ENCODE data around the gene KLF5. TPM values are rescaled to one million over a fixed set of nuclear protein-coding genes. Genes with fewer than 3 reads are reported as not detected.

KLF5 gene
- total RNA-seq, 1 experiment from 2014 or later: 2.2 TPM

DNA sequence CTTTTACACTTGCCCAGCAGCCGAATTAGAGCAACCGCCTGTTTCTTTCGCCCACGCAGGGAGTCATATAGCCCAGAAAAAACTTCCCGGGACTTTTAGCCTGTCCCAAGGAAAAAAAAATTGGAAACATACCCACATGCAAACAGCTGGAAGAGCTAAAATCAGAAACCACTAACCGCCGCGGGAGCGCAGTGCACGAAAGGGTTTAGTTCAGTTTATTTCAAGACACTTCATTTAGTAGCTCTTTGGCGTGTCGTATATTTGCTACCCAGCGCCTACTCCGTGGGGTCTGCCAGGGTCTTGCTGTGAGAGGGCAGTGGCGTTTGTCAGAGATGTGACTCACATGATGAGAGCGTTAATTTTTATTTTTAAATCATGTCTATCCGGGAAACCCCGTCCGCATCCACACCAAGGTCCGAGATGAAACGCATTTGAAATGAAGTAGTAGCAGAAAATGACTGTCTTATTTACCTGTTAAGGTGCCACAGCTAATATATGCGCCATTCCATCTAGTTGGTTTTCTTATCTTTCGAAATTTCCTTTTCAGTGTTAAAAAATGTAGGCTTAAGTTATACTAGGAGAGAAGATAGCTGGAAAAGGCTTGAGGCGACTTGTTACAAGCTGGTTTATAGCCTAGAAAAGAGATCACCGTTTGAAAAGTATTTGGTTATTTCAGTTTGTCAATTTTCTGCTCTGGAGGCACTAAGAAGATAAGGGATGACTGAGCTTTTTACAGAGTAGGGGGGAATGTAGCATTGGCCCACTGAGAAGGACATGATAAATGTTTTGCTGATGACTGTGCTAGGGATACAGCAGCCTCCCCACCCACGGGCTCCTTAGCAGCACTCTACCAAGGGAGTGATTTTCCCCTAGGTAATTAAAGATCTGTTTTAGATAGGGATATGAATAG lies 1.7 kb downstream of the KLF5 start:
- H3K23ac ChIP-seq (ENCODE audit: insufficient read length, low read depth, low read length): no peak overlapping the region
- no peaks in the 10 kb centered on the region for H3K79me2 ChIP-seq (ENCODE audit: insufficient read depth, low read length)
- H2BK5ac ChIP-seq (ENCODE audit: insufficient read length, low read length): no peak overlapping the region
- H3K36me3 Mint-ChIP-seq (ENCODE audit: insufficient read depth in 1 of 3, low read depth in 3 of 3): peaks cover 0 to 6% (median 2%) of the 10 kb centered on the region in 3 experiments; a peak in 3 of 7 replicates
- H2AFZ ChIP-seq (ENCODE audit: low read length): peak overlapping the region; percentile 23
- H3K23me2 ChIP-seq (ENCODE audit: insufficient read length, low read depth, low read length, poor library complexity, severe bottlenecking): peaks cover 11% of the 10 kb centered on the region
- no peak for DNase-seq
- H4K20me1 ChIP-seq (ENCODE audit: control insufficient read depth, insufficient read depth, insufficient read length): no peaks in the 10 kb centered on the region
- peak overlapping the region; percentile 89 for H3K4me2 ChIP-seq (ENCODE audit: insufficient read depth, insufficient read length, low read length)
- peak overlapping the region; percentile 55 for H3K9ac ChIP-seq (ENCODE audit: extremely low read depth, insufficient read length, low read length)
- TF ChIP-seq CTCF (conservative IDR thresholded peaks at IDR 0.05): no peak
- H2BK20ac ChIP-seq (ENCODE audit: low read depth, low read length, poor library complexity, severe bottlenecking): no peak overlapping the region
- H3K14ac ChIP-seq (ENCODE audit: insufficient read depth, low read length): no peak overlapping the region
- no peak overlapping the region for H2AK5ac ChIP-seq (ENCODE audit: insufficient read length, low read length)
- no peak overlapping the region for H3K27ac ChIP-seq (ENCODE audit: insufficient read length, low read depth, low read length)
- peaks cover 73% of the 10 kb centered on the region for H3K27me3 Mint-ChIP-seq (ENCODE audit: low read depth)
- no peak overlapping the region for H3K27ac Mint-ChIP-seq
- H4K8ac ChIP-seq (replicated peaks; ENCODE audit: insufficient read length, low read depth, low read length): no peak overlapping the region
- no peak overlapping the region for H4K91ac ChIP-seq (ENCODE audit: insufficient read length, low read depth, low read length)
- H3K4me1 Mint-ChIP-seq: peaks cover 58 to 60% of the 10 kb centered on the region in 2 experiments
- H3K18ac ChIP-seq (ENCODE audit: insufficient read length, low read depth, low read length): no peak overlapping the region
- WGBS (ENCODE audit: extremely low coverage, insufficient read length, low lambda C conversion rate): no CpG with 5 or more reads among the region's 26 CpGs
- H2BK120ac ChIP-seq (ENCODE audit: low read depth, low read length, poor library complexity, severe bottlenecking): no peak overlapping the region
- H4K5ac ChIP-seq (ENCODE audit: insufficient read length, low read depth, low read length): no peak overlapping the region
- peak overlapping the region; percentile 72 to 87 for H3K4me3 Mint-ChIP-seq
- no peak overlapping the region for H2BK15ac ChIP-seq (ENCODE audit: low read depth, low read length)
- no peaks in the 10 kb centered on the region for H3K9me3 ChIP-seq (ENCODE audit: control insufficient read depth, low read depth, low read length)
- H3T11ph ChIP-seq (ENCODE audit: low read length): no peak overlapping the region
- no peak overlapping the region for H3K56ac ChIP-seq (ENCODE audit: insufficient read length, low read depth, low read length)
- no peak overlapping the region for H2BK12ac ChIP-seq (ENCODE audit: insufficient read length, low read depth, low read length)
- H3K4ac ChIP-seq (ENCODE audit: low read depth, low read length): no peak overlapping the region
- no peaks in the 10 kb centered on the region for H3K79me1 ChIP-seq (ENCODE audit: insufficient read depth, low read depth, low read length, poor library complexity, severe bottlenecking)
- no peaks in the 10 kb centered on the region for H3K4me1 ChIP-seq (ENCODE audit: insufficient read depth, low read length)
- peaks cover 23% of the 10 kb centered on the region for H3K27me3 ChIP-seq (ENCODE audit: insufficient read depth, low read length)
- H3K9me3 Mint-ChIP-seq: no peaks in the 10 kb centered on the region

Data from H9 (cell line).